Mesendoderm (in vitro differentiated cells): ENCODE results near the gene KIF16B.

ENCODE experiments used
- DNase-seq: peaks from one replicate; pipeline ENCODE4 v3.0.0; 2013
- H2AK5ac ChIP-seq: 2 replicates; pipeline ENCODE4 v1.6.1; 2013; ENCODE audit warnings: low read length, inconsistent platforms
- H2BK120ac ChIP-seq: 2 replicates; pipeline ENCODE4 v1.6.1; 2013; ENCODE audit warnings: low read depth, mild to moderate bottlenecking, low read length, moderate library complexity, mixed read lengths
- H2BK15ac ChIP-seq: replicated peaks from 2 replicates; pipeline ENCODE4 v1.6.1; 2013; ENCODE audit warnings: low read depth, mild to moderate bottlenecking, moderate library complexity
- H2BK5ac ChIP-seq: 2 replicates; pipeline ENCODE4 v1.6.1; 2013; ENCODE audit warnings: low read length, inconsistent platforms
- H3K18ac ChIP-seq: 2 replicates; pipeline ENCODE4 v1.6.1; 2013; ENCODE audit warnings: mild to moderate bottlenecking, low read length, mixed read lengths
- H3K23ac ChIP-seq: one replicate; pipeline ENCODE4 v1.6.1; 2013; ENCODE audit warnings: low read length
- H3K27ac ChIP-seq: 2 replicates; pipeline ENCODE4 v1.5.1; 2013; ENCODE audit warnings: low read depth, mild to moderate bottlenecking, inconsistent platforms, low read length, moderate library complexity
- H3K27me3 ChIP-seq: 2 replicates; pipeline ENCODE4 v1.6.1; 2013; ENCODE audit warnings: low read length, control low read depth, mild to moderate bottlenecking, inconsistent platforms; ENCODE audit not compliant: insufficient read depth, poor library complexity
- H3K36me3 ChIP-seq: 2 replicates; pipeline ENCODE4 v1.6.1; 2013; ENCODE audit warnings: low read length, inconsistent platforms; ENCODE audit not compliant: control insufficient read depth, insufficient read depth
- H3K4ac ChIP-seq: one replicate; pipeline ENCODE4 v1.6.1; 2013; ENCODE audit warnings: low read depth, mild to moderate bottlenecking, low read length, moderate library complexity
- H3K4me1 ChIP-seq: 2 replicates; pipeline ENCODE4 v1.6.1; 2013; ENCODE audit warnings: low read depth, low read length, inconsistent platforms; ENCODE audit not compliant: control insufficient read depth
- H3K4me2 ChIP-seq: 2 replicates; pipeline ENCODE4 v1.6.1; 2013; ENCODE audit warnings: low read length
- H3K4me3 ChIP-seq: 2 replicates; pipeline ENCODE4 v1.5.1; 2013; ENCODE audit warnings: mild to moderate bottlenecking, low read length
- H3K56ac ChIP-seq: one replicate; pipeline ENCODE4 v1.6.1; 2013; ENCODE audit warnings: low read length
- H3K79me1 ChIP-seq: 2 replicates; pipeline ENCODE4 v1.6.1; 2013; ENCODE audit warnings: low read length, inconsistent platforms
- H3K79me2 ChIP-seq: 2 replicates; pipeline ENCODE4 v1.6.1; 2013; ENCODE audit warnings: mild to moderate bottlenecking, low read length; ENCODE audit not compliant: control insufficient read depth, insufficient read depth
- H3K9ac ChIP-seq: 2 replicates; pipeline ENCODE4 v1.6.1; 2013; ENCODE audit warnings: low read length, inconsistent platforms
- H4K5ac ChIP-seq: one replicate; pipeline ENCODE4 v1.6.1; 2013; ENCODE audit warnings: low read length
- H4K8ac ChIP-seq: one replicate; pipeline ENCODE4 v1.6.1; 2013; ENCODE audit warnings: low read depth, mild to moderate bottlenecking, control low read depth, low read length, moderate library complexity
- WGBS: extraction: QIAGEN DNeasy Blood & Tissue Kit; methylation state at CpG from one replicate; pipeline ENCODE4 v1.1.7; 2013; ENCODE audit warnings: low lambda C conversion rate, missing lambda C conversion rate; ENCODE audit not compliant: insufficient coverage; ENCODE audit errors: extremely low coverage; 5-methylcytosine and 5-hydroxymethylcytosine counted together

KIF16B gene

DNA sequence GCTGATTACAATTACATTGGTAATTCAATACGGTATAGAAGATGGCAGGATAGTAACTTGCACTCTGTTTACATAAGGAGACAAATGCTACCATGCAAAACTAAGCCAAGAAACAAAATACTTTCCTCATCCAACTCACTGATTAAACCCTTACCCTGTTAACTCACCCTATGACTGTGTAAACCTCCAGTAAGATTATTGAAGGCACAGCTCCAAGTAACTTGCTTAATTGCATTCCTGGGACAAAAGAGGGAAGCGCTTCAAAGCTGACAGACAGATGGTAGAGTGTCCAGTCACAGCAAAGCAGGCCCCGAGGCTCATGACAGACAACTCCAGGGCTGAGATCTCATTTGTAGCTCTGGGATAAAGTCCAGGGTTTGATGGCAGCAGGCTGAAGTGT is 6.9 kb upstream of the KIF16B start:
- no peak overlapping the region for H4K8ac ChIP-seq
- H3K4me1 ChIP-seq = no peaks in the 10 kb centered on the region
- H3K79me1 ChIP-seq = no peaks in the 10 kb centered on the region
- no peak overlapping the region for H3K18ac ChIP-seq
- H2BK120ac ChIP-seq = no peak overlapping the region
- H4K5ac ChIP-seq = no peak overlapping the region
- H3K4me2 ChIP-seq = no peak overlapping the region
- no peak overlapping the region for H3K4me3 ChIP-seq
- WGBS = no CpG with 5 or more reads among the region's 3 CpGs
- no peak overlapping the region for H3K9ac ChIP-seq
- H3K23ac ChIP-seq = no peak overlapping the region
- H3K56ac ChIP-seq = no peak overlapping the region
- no peaks in the 10 kb centered on the region for H3K27me3 ChIP-seq
- no peak for DNase-seq
- no peaks in the 10 kb centered on the region for H3K36me3 ChIP-seq
- H2BK5ac ChIP-seq = no peak overlapping the region
- H3K27ac ChIP-seq = no peak overlapping the region
- no peak overlapping the region for H3K4ac ChIP-seq
- no peak overlapping the region for H2BK15ac ChIP-seq
- no peaks in the 10 kb centered on the region for H3K79me2 ChIP-seq
- H2AK5ac ChIP-seq = no peak overlapping the region

DNA sequence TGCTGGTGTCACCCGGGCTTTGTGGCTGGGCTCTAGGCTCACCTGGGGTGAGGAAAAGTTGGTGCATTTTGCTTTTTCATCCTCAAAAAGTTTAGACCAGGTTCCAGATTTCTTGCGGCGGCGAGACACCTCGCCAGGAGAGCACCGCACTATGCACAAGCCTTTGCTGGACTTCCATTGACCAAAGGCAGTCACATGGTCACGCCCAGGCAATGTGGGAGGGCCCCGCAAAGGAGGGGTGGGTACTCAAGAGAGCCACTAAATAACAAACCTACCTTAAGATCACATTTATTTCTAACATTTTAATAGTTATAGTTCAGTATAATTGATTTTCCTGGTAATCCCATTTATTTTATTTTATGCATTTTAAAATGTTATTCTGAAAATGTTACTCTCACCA is 3.0 kb upstream of the KIF16B start:
- Histone ChIP-seq H3K56ac (no peak overlapping the region), H3K27me3 (no peaks in the 10 kb centered on the region), H2AK5ac (no peak overlapping the region), H4K8ac (no peak overlapping the region), H3K27ac (no peak overlapping the region), H3K18ac (no peak overlapping the region), H3K9ac (no peak overlapping the region), H3K79me1 (no peaks in the 10 kb centered on the region), H2BK15ac (no peak overlapping the region), H3K79me2 (no peaks in the 10 kb centered on the region), H2BK120ac (no peak overlapping the region), H3K4me3 (no peak overlapping the region), H3K4ac (no peak overlapping the region), H3K4me1 (no peaks in the 10 kb centered on the region), H3K4me2 (no peak overlapping the region), H3K36me3 (no peaks in the 10 kb centered on the region), H4K5ac (no peak overlapping the region), H2BK5ac (no peak overlapping the region), H3K23ac (no peak overlapping the region)
- no peak for DNase-seq
- WGBS = no CpG with 5 or more reads among the region's 8 CpGs

DNA sequence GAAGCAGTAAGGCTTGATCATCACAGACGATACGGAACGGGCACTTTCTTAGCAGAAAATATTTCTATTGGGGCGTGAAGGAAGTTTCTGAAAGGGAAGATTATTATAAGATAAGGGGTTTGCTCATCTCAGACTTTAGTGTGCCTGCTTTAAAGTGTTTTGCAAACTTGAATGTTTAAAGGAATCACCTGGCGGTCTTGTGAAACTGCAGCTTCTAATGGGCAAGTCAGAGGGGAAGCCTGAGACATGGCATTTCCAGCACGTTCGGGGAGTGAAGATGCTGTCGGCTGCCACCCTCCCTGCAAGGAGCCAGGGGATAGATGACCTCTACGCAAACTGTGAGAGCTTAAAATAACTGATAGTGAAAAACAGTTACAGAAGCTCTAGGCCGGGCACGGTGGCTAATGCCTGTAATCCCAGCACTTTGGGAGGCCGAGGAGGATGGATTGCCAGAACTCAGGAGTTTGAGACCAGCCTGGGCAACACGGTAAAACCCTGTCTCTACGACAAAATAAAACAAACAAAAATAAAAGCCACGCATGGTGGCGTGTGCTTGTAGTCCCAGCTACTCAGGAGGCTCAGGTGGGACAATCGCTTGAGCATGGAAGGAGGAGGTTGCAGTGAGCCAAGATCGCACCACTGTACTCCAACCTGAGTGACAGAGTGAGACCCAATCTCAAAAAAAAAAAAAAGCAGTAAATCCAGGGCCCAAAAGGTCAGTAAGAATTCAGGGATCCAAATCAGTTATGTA is 2.3 kb upstream of the KIF16B start:
- Histone ChIP-seq H3K4me1 (no peaks in the 10 kb centered on the region), H3K4me3 (peak overlapping the region; percentile 24), H3K23ac (no peak overlapping the region), H3K79me2 (peaks cover 2% of the 10 kb centered on the region), H3K27ac (no peak overlapping the region), H2AK5ac (no peak overlapping the region), H3K36me3 (no peaks in the 10 kb centered on the region), H2BK120ac (no peak overlapping the region), H3K27me3 (no peaks in the 10 kb centered on the region), H3K4me2 (peak overlapping the region; percentile 58), H3K18ac (peak overlapping the region; percentile 44), H3K4ac (no peak overlapping the region), H2BK5ac (no peak overlapping the region), H3K56ac (peak overlapping the region; percentile 77), H4K5ac (no peak overlapping the region), H2BK15ac (no peak overlapping the region), H3K79me1 (peaks cover 6% of the 10 kb centered on the region), H4K8ac (no peak overlapping the region), H3K9ac (peak overlapping the region; percentile 52)
- DNase-seq = peak; percentile 47
- no CpG with 5 or more reads among the region's 18 CpGs for WGBS

DNA sequence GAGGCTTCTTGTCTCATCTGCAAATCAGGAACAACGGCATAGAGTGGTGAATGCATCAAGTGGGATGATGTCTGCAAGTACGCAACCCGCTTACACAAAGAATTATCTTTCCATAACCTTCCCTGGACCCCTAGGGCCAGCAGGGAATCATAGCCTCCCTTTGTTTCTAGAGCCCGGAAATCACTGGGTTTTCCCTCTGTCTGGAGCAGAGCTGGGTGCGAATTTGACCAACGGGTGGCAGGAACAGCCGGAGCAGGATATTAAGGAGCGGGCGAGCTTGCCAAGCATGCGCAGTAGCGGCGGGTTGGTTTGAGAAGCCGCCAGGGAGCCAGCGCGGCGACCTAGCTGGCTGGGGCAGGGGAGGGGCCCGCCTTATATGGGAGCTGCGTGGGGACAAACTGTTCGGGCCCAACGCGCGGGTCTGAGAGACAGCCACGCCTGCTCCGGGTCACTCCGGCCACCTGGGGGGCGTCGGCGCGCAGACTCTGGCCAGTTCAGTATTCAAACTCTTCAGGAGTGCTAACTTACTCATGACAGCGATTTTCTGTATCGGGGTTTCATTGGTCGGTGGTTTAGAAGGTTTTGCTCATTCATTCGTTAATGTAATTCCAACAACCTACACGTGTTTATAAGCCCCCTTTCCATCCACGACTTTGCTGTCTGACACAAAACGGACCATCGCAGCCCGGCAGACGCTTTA is 1.6 kb upstream of the KIF16B start:
- Histone ChIP-seq H3K4me3 (peak overlapping the region; percentile 24), H3K4me2 (peak overlapping the region; percentile 58), H3K4ac (no peak overlapping the region), H3K36me3 (no peaks in the 10 kb centered on the region), H3K79me1 (peaks cover 6% of the 10 kb centered on the region), H3K4me1 (no peaks in the 10 kb centered on the region), H3K27ac (no peak overlapping the region), H3K9ac (peak overlapping the region; percentile 52), H2BK15ac (no peak overlapping the region), H2BK5ac (no peak overlapping the region), H2BK120ac (no peak overlapping the region), H4K5ac (no peak overlapping the region), H3K79me2 (peaks cover 3% of the 10 kb centered on the region), H3K27me3 (no peaks in the 10 kb centered on the region), H2AK5ac (no peak overlapping the region), H3K18ac (peak overlapping the region; percentile 44), H3K56ac (peak overlapping the region; percentile 77), H4K8ac (no peak overlapping the region), H3K23ac (no peak overlapping the region)
- peak; percentile 95 for DNase-seq
- no CpG with 5 or more reads among the region's 39 CpGs for WGBS

DNA sequence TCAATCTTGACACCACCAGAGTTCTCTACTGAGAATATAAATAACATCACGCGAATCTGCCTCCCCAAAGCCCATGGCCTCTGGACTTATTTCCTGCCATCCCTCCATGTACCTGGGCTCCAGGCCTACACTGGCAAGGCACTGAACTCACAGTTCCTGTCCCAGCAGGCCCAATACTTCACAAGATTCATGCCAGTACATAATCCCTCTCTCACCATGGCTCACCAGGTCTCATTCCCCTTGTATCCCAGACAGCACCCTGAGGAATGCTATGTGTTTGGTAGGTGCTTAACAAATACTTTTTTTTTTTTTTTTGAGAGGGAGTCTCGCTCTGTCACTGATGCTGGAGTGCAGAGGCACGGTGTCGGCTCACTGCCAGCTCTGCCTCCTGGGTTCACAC is 1.9 kb downstream of the KIF16B start:
- no peak overlapping the region for H4K5ac ChIP-seq
- DNase-seq = no peak
- H3K18ac ChIP-seq = no peak overlapping the region
- no peak overlapping the region for H3K23ac ChIP-seq
- H2BK5ac ChIP-seq = no peak overlapping the region
- H3K4me2 ChIP-seq = no peak overlapping the region
- no peak overlapping the region for H3K9ac ChIP-seq
- no peak overlapping the region for H3K56ac ChIP-seq
- peaks cover 3% of the 10 kb centered on the region for H3K79me2 ChIP-seq
- no peak overlapping the region for H4K8ac ChIP-seq
- no peak overlapping the region for H3K4ac ChIP-seq
- H3K27me3 ChIP-seq = no peaks in the 10 kb centered on the region
- no peak overlapping the region for H3K4me3 ChIP-seq
- no CpG with 5 or more reads among the region's 5 CpGs for WGBS
- no peak overlapping the region for H2BK120ac ChIP-seq
- H3K27ac ChIP-seq = no peak overlapping the region
- peaks cover 9% of the 10 kb centered on the region for H3K79me1 ChIP-seq
- no peaks in the 10 kb centered on the region for H3K36me3 ChIP-seq
- H2BK15ac ChIP-seq = no peak overlapping the region
- no peak overlapping the region for H2AK5ac ChIP-seq
- no peaks in the 10 kb centered on the region for H3K4me1 ChIP-seq
